ENCODE data around the gene ACTR6. TPM values are rescaled to one million over a fixed set of nuclear protein-coding genes. Genes with fewer than 3 reads are reported as not detected.
"Not testable (repeated sequence)": the region's sequence is repeated elsewhere in the genome, so short reads cannot be mapped to it uniquely, and the experiment has no call there.

ACTR6 gene
- total RNA-seq, 1 donor from 2014 or later: 20.4 TPM

DNA sequence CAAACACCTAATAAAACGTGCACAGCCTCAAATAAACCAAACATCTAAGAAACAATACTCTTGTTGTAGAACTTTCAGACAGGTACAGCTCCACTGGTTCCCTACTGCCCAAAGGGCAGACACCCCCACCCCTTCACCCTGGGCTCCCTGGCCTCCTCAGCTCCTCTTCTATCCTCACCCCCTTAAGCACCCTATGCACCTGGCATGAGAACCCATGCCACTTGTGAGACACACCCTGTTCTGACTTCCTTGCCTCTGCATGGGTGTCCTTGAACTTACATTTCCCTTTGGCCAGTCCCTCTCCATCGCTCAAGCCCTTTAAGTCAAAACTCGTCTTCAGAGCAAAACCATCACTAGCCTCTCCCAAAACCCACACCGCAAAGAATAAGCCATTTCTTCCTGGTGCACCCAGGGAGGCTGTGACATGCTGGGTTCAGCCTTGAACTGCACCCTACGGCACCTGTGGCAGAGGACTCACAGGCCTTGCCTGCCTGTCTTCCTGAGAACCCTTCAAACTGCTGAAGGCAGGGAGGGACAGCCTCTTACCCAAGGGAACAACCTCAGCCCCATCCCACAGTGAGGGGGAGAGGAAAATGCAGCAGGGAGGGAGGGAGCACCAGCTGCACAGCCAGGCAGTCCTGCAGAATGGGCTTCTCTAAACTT is 12.6 kb upstream of the ACTR6 start:
- H3K27ac Mint-ChIP-seq (ENCODE audit: unreplicated experiment): no peak overlapping the region
- TF ChIP-seq, protein P1, sequence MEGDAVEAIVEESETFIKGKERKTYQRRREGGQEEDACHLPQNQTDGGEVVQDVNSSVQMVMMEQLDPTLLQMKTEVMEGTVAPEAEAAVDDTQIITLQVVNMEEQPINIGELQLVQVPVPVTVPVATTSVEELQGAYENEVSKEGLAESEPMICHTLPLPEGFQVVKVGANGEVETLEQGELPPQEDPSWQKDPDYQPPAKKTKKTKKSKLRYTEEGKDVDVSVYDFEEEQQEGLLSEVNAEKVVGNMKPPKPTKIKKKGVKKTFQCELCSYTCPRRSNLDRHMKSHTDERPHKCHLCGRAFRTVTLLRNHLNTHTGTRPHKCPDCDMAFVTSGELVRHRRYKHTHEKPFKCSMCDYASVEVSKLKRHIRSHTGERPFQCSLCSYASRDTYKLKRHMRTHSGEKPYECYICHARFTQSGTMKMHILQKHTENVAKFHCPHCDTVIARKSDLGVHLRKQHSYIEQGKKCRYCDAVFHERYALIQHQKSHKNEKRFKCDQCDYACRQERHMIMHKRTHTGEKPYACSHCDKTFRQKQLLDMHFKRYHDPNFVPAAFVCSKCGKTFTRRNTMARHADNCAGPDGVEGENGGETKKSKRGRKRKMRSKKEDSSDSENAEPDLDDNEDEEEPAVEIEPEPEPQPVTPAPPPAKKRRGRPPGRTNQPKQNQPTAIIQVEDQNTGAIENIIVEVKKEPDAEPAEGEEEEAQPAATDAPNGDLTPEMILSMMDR (IDR thresholded peaks at IDR 0.05; ENCODE audit: unreplicated experiment): no peak
- H3K4me1 Mint-ChIP-seq (ENCODE audit: unreplicated experiment): peaks cover 3% of the 10 kb centered on the region
- peak overlapping the region; percentile 6 for H3K4me3 Mint-ChIP-seq (ENCODE audit: unreplicated experiment)
- peaks cover 8% of the 10 kb centered on the region for H3K27me3 Mint-ChIP-seq (ENCODE audit: unreplicated experiment)
- no peak for DNase-seq (ENCODE audit: low spot score)
- no peaks in the 10 kb centered on the region for H3K36me3 Mint-ChIP-seq (ENCODE audit: low read depth, unreplicated experiment)
- no peaks in the 10 kb centered on the region for H3K9me3 Mint-ChIP-seq (ENCODE audit: unreplicated experiment)

DNA sequence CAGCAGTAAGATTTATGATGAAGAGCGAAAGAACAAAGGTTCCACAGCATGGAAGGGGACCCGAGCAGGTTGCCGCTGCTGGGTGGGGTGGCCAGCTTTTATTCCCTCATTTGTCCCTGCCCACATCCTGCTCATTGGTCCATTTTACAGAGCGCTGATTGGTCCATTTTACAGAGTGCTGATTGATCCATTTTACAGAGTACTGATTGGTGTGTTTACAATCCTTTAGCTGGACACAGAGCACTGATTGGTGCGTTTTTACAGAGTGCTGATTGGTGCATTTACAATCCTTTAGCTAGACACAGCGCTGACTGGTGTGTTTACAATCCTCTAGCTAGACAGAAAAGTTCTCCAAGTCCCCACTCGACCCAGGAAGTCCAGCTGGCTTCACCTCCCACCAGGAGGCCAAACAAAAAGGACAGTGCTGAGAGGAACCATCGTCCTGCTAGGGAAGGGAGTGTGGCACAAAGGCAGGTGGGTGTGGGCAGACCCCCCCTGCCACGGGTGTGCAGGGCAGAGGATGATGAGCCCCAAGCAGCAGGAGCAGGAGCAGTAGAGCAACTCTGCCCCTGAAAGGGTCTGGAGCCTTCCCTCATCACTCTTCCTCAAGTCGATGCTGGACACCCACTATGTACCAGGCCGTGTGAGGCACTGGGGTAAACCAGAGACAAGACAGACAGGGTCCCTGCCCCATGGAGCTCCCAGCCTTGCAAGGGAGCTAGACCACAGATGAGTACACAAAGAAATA is 11.6 kb upstream of the ACTR6 start:
- not testable (repeated sequence) for H3K9me3 Mint-ChIP-seq (ENCODE audit: unreplicated experiment); H3K27me3 Mint-ChIP-seq (ENCODE audit: unreplicated experiment); H3K4me3 Mint-ChIP-seq (ENCODE audit: unreplicated experiment); H3K36me3 Mint-ChIP-seq (ENCODE audit: low read depth, unreplicated experiment); DNase-seq (ENCODE audit: low spot score); H3K4me1 Mint-ChIP-seq (ENCODE audit: unreplicated experiment); H3K27ac Mint-ChIP-seq (ENCODE audit: unreplicated experiment)

DNA sequence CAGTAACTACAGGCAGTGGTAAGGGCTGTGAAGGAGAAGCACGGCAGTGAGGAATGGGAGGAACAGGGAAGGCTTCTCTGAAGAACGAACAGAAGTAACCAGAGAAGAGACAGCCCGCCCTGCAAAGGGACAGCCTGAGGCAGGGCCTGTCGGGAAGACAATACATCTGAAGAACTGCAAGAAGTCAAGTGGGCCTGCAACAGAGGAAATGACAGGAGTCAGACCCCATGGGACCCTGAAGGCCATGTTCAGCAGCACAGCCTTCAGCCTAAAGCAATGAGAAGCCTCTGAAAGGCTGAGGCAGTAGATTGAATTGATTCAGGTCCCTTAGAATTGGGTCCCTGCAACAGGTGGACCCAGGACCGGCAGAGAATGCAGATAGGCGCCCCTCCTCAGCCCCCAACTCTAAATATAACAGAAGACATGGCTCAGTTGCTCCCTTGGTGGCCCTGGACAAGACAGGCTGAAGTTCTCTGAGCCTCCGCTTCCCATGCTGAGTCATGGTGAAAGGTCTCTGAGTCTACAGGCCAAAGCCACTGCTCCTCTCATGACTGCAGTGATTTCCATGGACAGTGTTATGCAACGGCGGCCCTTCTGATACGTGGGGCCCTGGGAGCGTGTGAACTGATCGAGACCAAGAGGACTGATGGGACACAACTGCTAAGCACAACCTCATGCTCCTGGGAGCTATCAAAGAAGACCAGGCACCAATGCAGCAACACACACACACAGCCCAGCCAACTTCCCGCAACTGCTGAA is 10.8 kb upstream of the ACTR6 start:
- TF ChIP-seq, protein P1 (IDR thresholded peaks at IDR 0.05; ENCODE audit: unreplicated experiment): no peak
- Mint-ChIP-seq H3K4me1 (ENCODE audit: unreplicated experiment) (peaks cover 3% of the 10 kb centered on the region), H3K27ac (ENCODE audit: unreplicated experiment) (no peak overlapping the region)

DNA sequence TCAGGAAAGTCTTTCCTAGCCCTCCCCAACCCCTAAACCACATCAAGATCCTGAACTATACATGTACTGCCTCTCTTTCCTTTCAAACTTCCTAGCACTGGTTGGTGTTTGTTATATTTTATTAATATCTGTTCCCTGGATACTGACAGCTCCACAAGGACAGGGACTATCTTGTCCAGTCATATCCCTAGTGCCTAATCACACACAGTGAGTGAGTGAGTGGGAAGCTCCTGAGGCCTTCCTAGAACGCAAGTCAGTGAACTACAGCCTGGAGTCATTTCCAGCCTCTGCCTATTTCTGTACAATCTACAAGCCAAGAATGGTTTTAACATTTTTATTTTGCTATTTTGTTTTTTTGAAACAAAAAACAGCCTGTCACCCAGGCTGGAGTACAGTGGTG is 7.5 kb upstream of the ACTR6 start:
- no peak overlapping the region for H3K4me3 Mint-ChIP-seq (ENCODE audit: unreplicated experiment)
- H3K27me3 Mint-ChIP-seq (ENCODE audit: unreplicated experiment): peaks cover 10% of the 10 kb centered on the region
- H3K27ac Mint-ChIP-seq (ENCODE audit: unreplicated experiment): no peak overlapping the region
- TF ChIP-seq, protein P1 (IDR thresholded peaks at IDR 0.05; ENCODE audit: unreplicated experiment): no peak
- no peaks in the 10 kb centered on the region for H3K9me3 Mint-ChIP-seq (ENCODE audit: unreplicated experiment)
- DNase-seq (ENCODE audit: low spot score): no peak
- H3K4me1 Mint-ChIP-seq (ENCODE audit: unreplicated experiment): peaks cover 3% of the 10 kb centered on the region
- H3K36me3 Mint-ChIP-seq (ENCODE audit: low read depth, unreplicated experiment): no peaks in the 10 kb centered on the region

More for the DNA sequence above, 10.8 kb upstream of the ACTR6 start:
- no peaks in the 10 kb centered on the region for H3K9me3 Mint-ChIP-seq (ENCODE audit: unreplicated experiment)
- peaks cover 8% of the 10 kb centered on the region for H3K27me3 Mint-ChIP-seq (ENCODE audit: unreplicated experiment)
- DNase-seq (ENCODE audit: low spot score): no peak
- H3K4me3 Mint-ChIP-seq (ENCODE audit: unreplicated experiment): no peak overlapping the region
- no peaks in the 10 kb centered on the region for H3K36me3 Mint-ChIP-seq (ENCODE audit: low read depth, unreplicated experiment)

DNA sequence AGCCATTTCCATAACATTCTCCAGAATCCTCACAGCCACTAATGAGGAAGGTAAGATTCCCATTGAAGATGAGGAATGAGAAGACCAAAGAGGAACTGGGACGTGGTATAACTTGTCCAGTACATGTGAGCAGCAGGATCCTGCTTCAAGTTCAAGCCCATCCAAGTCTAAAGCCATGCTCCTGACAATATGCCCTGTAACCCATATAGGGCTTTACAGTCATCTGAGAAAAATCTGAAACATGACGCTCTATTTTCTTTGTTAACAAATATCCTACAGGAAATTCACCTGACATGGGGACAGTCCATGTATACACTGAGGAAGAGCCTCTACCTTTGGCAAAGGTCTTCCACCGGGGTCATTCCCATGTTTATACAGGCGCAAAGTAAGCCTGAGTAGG is 3.1 kb upstream of the ACTR6 start:
- peaks cover 14% of the 10 kb centered on the region for H3K27me3 Mint-ChIP-seq (ENCODE audit: unreplicated experiment)
- no peaks in the 10 kb centered on the region for H3K9me3 Mint-ChIP-seq (ENCODE audit: unreplicated experiment)

More for the DNA sequence above, 3.1 kb upstream of the ACTR6 start:
- TF ChIP-seq, protein P1 (IDR thresholded peaks at IDR 0.05; ENCODE audit: unreplicated experiment): no peak
- no peak for DNase-seq (ENCODE audit: low spot score)
- H3K27ac Mint-ChIP-seq (ENCODE audit: unreplicated experiment): no peak overlapping the region
- peaks cover 13% of the 10 kb centered on the region for H3K4me1 Mint-ChIP-seq (ENCODE audit: unreplicated experiment)
- H3K4me3 Mint-ChIP-seq (ENCODE audit: unreplicated experiment): no peak overlapping the region
- no peaks in the 10 kb centered on the region for H3K36me3 Mint-ChIP-seq (ENCODE audit: low read depth, unreplicated experiment)
